ENCODE measurements around the gene KCNC4. TPM values are rescaled to one million over a fixed set of nuclear protein-coding genes. Genes with fewer than 3 reads are reported as not detected.

KCNC4 gene
- total RNA-seq, 2 experiments from 2014 or later = 5.6 to 17.8 TPM

DNA sequence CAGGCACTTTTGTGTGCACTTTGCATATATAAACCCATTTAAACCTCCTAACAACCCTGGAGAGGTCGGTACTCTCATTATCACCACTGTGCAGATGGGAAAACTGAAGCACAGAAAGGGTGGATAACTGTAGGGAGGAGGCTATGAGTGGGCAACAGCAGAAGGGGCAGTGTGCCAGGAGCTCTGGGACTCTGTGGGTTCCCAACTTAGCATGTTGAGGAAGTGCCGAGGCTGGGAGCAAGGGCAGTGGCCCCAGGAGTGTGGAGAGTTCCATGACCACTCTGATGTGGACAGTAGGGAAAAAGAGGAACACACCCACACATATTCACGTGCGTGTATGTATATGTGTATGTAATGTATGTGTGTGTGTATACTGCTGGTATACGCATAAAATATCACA lies 25.7 kb upstream of the KCNC4 start:
- TF ChIP-seq, protein P1, sequence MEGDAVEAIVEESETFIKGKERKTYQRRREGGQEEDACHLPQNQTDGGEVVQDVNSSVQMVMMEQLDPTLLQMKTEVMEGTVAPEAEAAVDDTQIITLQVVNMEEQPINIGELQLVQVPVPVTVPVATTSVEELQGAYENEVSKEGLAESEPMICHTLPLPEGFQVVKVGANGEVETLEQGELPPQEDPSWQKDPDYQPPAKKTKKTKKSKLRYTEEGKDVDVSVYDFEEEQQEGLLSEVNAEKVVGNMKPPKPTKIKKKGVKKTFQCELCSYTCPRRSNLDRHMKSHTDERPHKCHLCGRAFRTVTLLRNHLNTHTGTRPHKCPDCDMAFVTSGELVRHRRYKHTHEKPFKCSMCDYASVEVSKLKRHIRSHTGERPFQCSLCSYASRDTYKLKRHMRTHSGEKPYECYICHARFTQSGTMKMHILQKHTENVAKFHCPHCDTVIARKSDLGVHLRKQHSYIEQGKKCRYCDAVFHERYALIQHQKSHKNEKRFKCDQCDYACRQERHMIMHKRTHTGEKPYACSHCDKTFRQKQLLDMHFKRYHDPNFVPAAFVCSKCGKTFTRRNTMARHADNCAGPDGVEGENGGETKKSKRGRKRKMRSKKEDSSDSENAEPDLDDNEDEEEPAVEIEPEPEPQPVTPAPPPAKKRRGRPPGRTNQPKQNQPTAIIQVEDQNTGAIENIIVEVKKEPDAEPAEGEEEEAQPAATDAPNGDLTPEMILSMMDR (conservative IDR thresholded peaks at IDR 0.05; ENCODE audit: low read length) = no peak
- TF ChIP-seq EZH2phosphoT487 (IDR thresholded peaks at IDR 0.05; ENCODE audit: borderline replicate concordance, low read depth, low read length) = no peak
- no TSS peak for BruUV-seq (replicated peaks)

GRCh38 chr1:110185181-110185580 lies 24.9 kb upstream of the KCNC4 start:
- intact Hi-C loops (cut with micrococcal nuclease; ENCODE audit: unreplicated experiment) = no loop called here
- Histone ChIP-seq H3K36me3 (ENCODE audit: insufficient read depth, low read length) (no peaks in the 10 kb centered on the region), H4K20me1 (ENCODE audit: insufficient read depth, low read length) (no peaks in the 10 kb centered on the region), H3K27ac (ENCODE audit: low read depth, low read length, poor library complexity, severe bottlenecking) (no peak overlapping the region), H3K4me1 (ENCODE audit: insufficient read depth, low read length, poor library complexity, severe bottlenecking) (no peaks in the 10 kb centered on the region), H3K4me3 (ENCODE audit: low read depth, low read length, poor library complexity, severe bottlenecking) (no peak overlapping the region), H3K4me2 (ENCODE audit: low read length) (no peak overlapping the region), H2AFZ (ENCODE audit: low read length) (no peak overlapping the region), H3K9me2 (ENCODE audit: insufficient read depth, low read length) (no peaks in the 10 kb centered on the region), H3K9me3 (ENCODE audit: low read length) (no peaks in the 10 kb centered on the region), H3K79me2 (ENCODE audit: insufficient read depth, low read depth, low read length) (no peaks in the 10 kb centered on the region)
- no peak for DNase-seq (ENCODE audit: low spot score)
- CTCF ChIA-PET (ENCODE audit: unreplicated experiment) = no interaction called here
- no peak for TF ChIP-seq EZH2phosphoT487 (IDR thresholded peaks at IDR 0.05; ENCODE audit: borderline replicate concordance, low read depth, low read length)
- TF ChIP-seq, protein P1 (conservative IDR thresholded peaks at IDR 0.05; ENCODE audit: low read length) = no peak
- POLR2A ChIA-PET = interaction anchor here (0.6 kb wide), 1 partner anchor 1008 kb away, joined by 4 read pairs; no protein-coding TSS in a partner anchor
- no TSS peak for BruUV-seq (replicated peaks)

More for the DNA sequence above, 25.7 kb upstream of the KCNC4 start:
- CTCF ChIA-PET (ENCODE audit: unreplicated experiment) = no interaction called here
- H3K4me3 ChIP-seq (ENCODE audit: low read depth, low read length, poor library complexity, severe bottlenecking) = no peak overlapping the region
- intact Hi-C loops (cut with micrococcal nuclease; ENCODE audit: unreplicated experiment) = no loop called here
- POLR2A ChIA-PET = no interaction called here
- H2AFZ ChIP-seq (ENCODE audit: low read length) = no peak overlapping the region
- H3K9me3 ChIP-seq (ENCODE audit: low read length) = no peaks in the 10 kb centered on the region
- no peaks in the 10 kb centered on the region for H3K4me1 ChIP-seq (ENCODE audit: insufficient read depth, low read length, poor library complexity, severe bottlenecking)
- no peaks in the 10 kb centered on the region for H4K20me1 ChIP-seq (ENCODE audit: insufficient read depth, low read length)
- H3K79me2 ChIP-seq (ENCODE audit: insufficient read depth, low read depth, low read length) = no peaks in the 10 kb centered on the region
- DNase-seq (ENCODE audit: low spot score) = no peak
- H3K36me3 ChIP-seq (ENCODE audit: insufficient read depth, low read length) = no peaks in the 10 kb centered on the region
- no peak overlapping the region for H3K4me2 ChIP-seq (ENCODE audit: low read length)
- H3K27ac ChIP-seq (ENCODE audit: low read depth, low read length, poor library complexity, severe bottlenecking) = no peak overlapping the region
- H3K9me2 ChIP-seq (ENCODE audit: insufficient read depth, low read length) = no peaks in the 10 kb centered on the region

- TF ChIP-seq EZH2phosphoT487 (IDR thresholded peaks at IDR 0.05; ENCODE audit: borderline replicate concordance, low read depth, low read length) = no peak
- TF ChIP-seq, protein P1 (conservative IDR thresholded peaks at IDR 0.05; ENCODE audit: low read length) = no peak
- POLR2A ChIA-PET = interaction anchor here (0.7 kb wide), 1 partner anchor 322 kb away, joined by 3 read pairs; no protein-coding TSS in a partner anchor
- H3K9me2 ChIP-seq (ENCODE audit: insufficient read depth, low read length) = no peaks in the 10 kb centered on the region
- H3K27ac ChIP-seq (ENCODE audit: low read depth, low read length, poor library complexity, severe bottlenecking) = no peak overlapping the region
- no peaks in the 10 kb centered on the region for H3K79me2 ChIP-seq (ENCODE audit: insufficient read depth, low read depth, low read length)
- no peak for DNase-seq (ENCODE audit: low spot score)
- no peaks in the 10 kb centered on the region for H4K20me1 ChIP-seq (ENCODE audit: insufficient read depth, low read length)
- H3K4me3 ChIP-seq (ENCODE audit: low read depth, low read length, poor library complexity, severe bottlenecking) = no peak overlapping the region
- intact Hi-C loops (cut with micrococcal nuclease; ENCODE audit: unreplicated experiment) = no loop called here
- H3K9me3 ChIP-seq (ENCODE audit: low read length) = no peaks in the 10 kb centered on the region
- H2AFZ ChIP-seq (ENCODE audit: low read length) = no peak overlapping the region
- no peaks in the 10 kb centered on the region for H3K36me3 ChIP-seq (ENCODE audit: insufficient read depth, low read length)
- H3K4me1 ChIP-seq (ENCODE audit: insufficient read depth, low read length, poor library complexity, severe bottlenecking) = no peaks in the 10 kb centered on the region
- BruUV-seq (replicated peaks) = no TSS peak
- CTCF ChIA-PET (ENCODE audit: unreplicated experiment) = no interaction called here
- no peak overlapping the region for H3K4me2 ChIP-seq (ENCODE audit: low read length)
Measured at GRCh38 chr1:110186558-110186957, 23.6 kb upstream of the KCNC4 start.
